ENCODE results near the gene IGFBP1.

GRCh38 chr7:45924283-45924682 lies 36.0 kb downstream of the IGFBP1 start:
- TF ChIP-seq EP300 (IDR thresholded peaks at IDR 0.05) (no peak), CTCF (IDR thresholded peaks at IDR 0.05) (no peak)
